GM18951 (cell line): ENCODE data around the gene GPX2.
"Not testable (repeated sequence)": the region's sequence is repeated elsewhere in the genome, so short reads cannot be mapped to it uniquely, and the experiment has no call there.

Experiments used
- POLR2A ChIP-seq: IDR thresholded peaks from 4 replicates; pipeline ENCODE4 v1.6.1; 2011; ENCODE audit warnings: mild to moderate bottlenecking; ENCODE audit not compliant: insufficient read length, insufficient read depth; ENCODE audit errors: extremely low read depth
- in situ Hi-C: fragments of 300-500 bp; cut with MboI; formaldehyde crosslinking; loops from one replicate; pipeline ENCODE4 v1.12.0; 2022; ENCODE audit warnings: low sequenced_read_pairs, mixed read lengths, inconsistent platforms; ENCODE audit not compliant: unreplicated experiment

Gene GPX2

GRCh38 chr14:64926398-64926995 is 16.0 kb downstream of the GPX2 start:
- TF ChIP-seq POLR2A = no peak
- in situ Hi-C loops = no loop called here

- no peak for TF ChIP-seq POLR2A
- in situ Hi-C loops = no loop called here
Measured at GRCh38 chr14:64923015-64923414, 19.5 kb downstream of the GPX2 start.

- TF ChIP-seq POLR2A = no peak
- in situ Hi-C loops = no loop called here
Measured at GRCh38 chr14:64920465-64920864, 22.1 kb downstream of the GPX2 start.

- in situ Hi-C loops = no loop called here
- TF ChIP-seq POLR2A = no peak
Measured at GRCh38 chr14:64919618-64920017, 22.9 kb downstream of the GPX2 start.

- in situ Hi-C loops = no loop called here
- TF ChIP-seq POLR2A = no peak
Measured at GRCh38 chr14:64919215-64919614, 23.3 kb downstream of the GPX2 start.

GRCh38 chr14:64918216-64918615 is 24.3 kb downstream of the GPX2 start:
- in situ Hi-C loops = no loop called here

GRCh38 chr14:64915797-64916196 is 26.7 kb downstream of the GPX2 start:
- in situ Hi-C loops = no loop called here
- TF ChIP-seq POLR2A = no peak

More at GRCh38 chr14:64918216-64918615, 24.3 kb downstream of the GPX2 start:
- TF ChIP-seq POLR2A = no peak

GRCh38 chr14:64915029-64915424 is 27.5 kb downstream of the GPX2 start:
- in situ Hi-C loops = no loop called here
- TF ChIP-seq POLR2A = no peak

GRCh38 chr14:64914237-64915028 is 28.1 kb downstream of the GPX2 start, which contains the start of gene CHURC1:
CHURC1 (plus strand) TSS chr14:64914455; CDS start chr14:64914496, 41 bp downstream.
- in situ Hi-C loops = no loop called here

GRCh38 chr14:64913477-64913876 is 29.1 kb downstream of the GPX2 start:
- in situ Hi-C loops = not testable (repeated sequence)

More at GRCh38 chr14:64914237-64915028, 28.1 kb downstream of the GPX2 start, which contains the start of gene CHURC1:
- TF ChIP-seq POLR2A = peak; percentile 92

- in situ Hi-C loops = no loop called here
- TF ChIP-seq POLR2A = no peak
Measured at GRCh38 chr14:64912261-64912660, 30.3 kb downstream of the GPX2 start.

GRCh38 chr14:64910847-64911495 is 31.6 kb downstream of the GPX2 start:
- in situ Hi-C loops = no loop called here
- TF ChIP-seq POLR2A = no peak

- TF ChIP-seq POLR2A = no peak
- in situ Hi-C loops = no loop called here
Measured at GRCh38 chr14:64906022-64906421, 36.5 kb downstream of the GPX2 start.
